HG03558 (cell line): ENCODE measurements around the gene INKA2.

ENCODE experiments used
- ATAC-seq: cut with Tn5 transposase; IDR thresholded peaks from one replicate; pipeline ENCODE4 v1.9.1; 2021; ENCODE audit warnings: moderate number of reproducible peaks; ENCODE audit not compliant: unreplicated experiment; ENCODE audit errors: extremely low read depth

The INKA2 gene

GRCh38 chr1:111739194-111739924 lies at the start of gene INKA2:
Gene INKA2, minus strand, starts transcription at chr1:111739395. Its CDS starts 153 bp downstream, at chr1:111739242.
- ATAC-seq, result peak; percentile 63

GRCh38 chr1:111786669-111787207 lies 47.5 kb upstream of the INKA2 start:
- no peak for ATAC-seq

- no peak for ATAC-seq
These were observed 45.2 kb upstream of the INKA2 start for GRCh38 chr1:111784273-111784901.

- no peak for ATAC-seq
These were observed 40.4 kb upstream of the INKA2 start for GRCh38 chr1:111779546-111779945.

GRCh38 chr1:111778541-111779051 lies 39.4 kb upstream of the INKA2 start:
- no peak for ATAC-seq

- no peak for ATAC-seq
These were observed 38.9 kb upstream of the INKA2 start for GRCh38 chr1:111778066-111778465.

GRCh38 chr1:111777301-111777700 lies 38.1 kb upstream of the INKA2 start:
- no peak for ATAC-seq

GRCh38 chr1:111776861-111777260 lies 37.7 kb upstream of the INKA2 start:
- ATAC-seq, result no peak

- ATAC-seq, result no peak
These were observed 37.2 kb upstream of the INKA2 start for GRCh38 chr1:111776391-111776790.

GRCh38 chr1:111775966-111776365 lies 36.8 kb upstream of the INKA2 start:
- no peak for ATAC-seq

GRCh38 chr1:111770916-111771315 lies 31.7 kb upstream of the INKA2 start:
- ATAC-seq, result no peak

GRCh38 chr1:111769517-111770146 lies 30.4 kb upstream of the INKA2 start:
- ATAC-seq, result no peak

- ATAC-seq, result no peak
These were observed 29.4 kb upstream of the INKA2 start for GRCh38 chr1:111768625-111769024.

GRCh38 chr1:111768023-111768422 lies 28.8 kb upstream of the INKA2 start:
- ATAC-seq, result no peak

GRCh38 chr1:111762332-111762731 lies 23.1 kb upstream of the INKA2 start:
- ATAC-seq, result no peak

- ATAC-seq, result no peak
These were observed 22.5 kb upstream of the INKA2 start for GRCh38 chr1:111761717-111762116.

GRCh38 chr1:111758373-111758772 lies 19.2 kb upstream of the INKA2 start:
- ATAC-seq, result no peak

GRCh38 chr1:111756124-111756513 lies 16.9 kb upstream of the INKA2 start:
- ATAC-seq, result no peak

GRCh38 chr1:111755331-111756123 lies 16.3 kb upstream of the INKA2 start, which contains the start of gene DDX20:
Gene DDX20, plus strand, starts transcription at chr1:111755901. Its CDS starts 24 bp downstream, at chr1:111755925.
- ATAC-seq, result peak; percentile 77

- ATAC-seq, result no peak
These were observed 15.8 kb upstream of the INKA2 start for GRCh38 chr1:111754984-111755330.
